Subcutaneous adipose tissue (tissue), 4 donors: ENCODE measurements around the gene KRT72. TPM values are rescaled to one million over a fixed set of nuclear protein-coding genes. Genes with fewer than 3 reads are reported as not detected.

ENCODE experiments used
- CTCF ChIP-seq: fragments of 450-650 bp; IDR thresholded peaks from one replicate; pipeline ENCODE4 v1.5.1; 2016; ENCODE audit warnings: low read depth, mild to moderate bottlenecking, control low read depth, antibody characterized with exemption, moderate library complexity
- total RNA-seq, 4 donors: library from RNA; depleted of rRNA; stranded (reverse); fragments of >200 nt; gene quantifications; one replicate each; pipeline ENCODE4 v1.1.0, GENCODE V29; 2016

Gene KRT72
- total RNA-seq, 4 donors from 2014 or later = not detected

GRCh38 chr12:52629281-52630007 lies 28.2 kb upstream of the KRT72 start:
- TF ChIP-seq CTCF = no peak

- no peak for TF ChIP-seq CTCF
Measured at GRCh38 chr12:52628841-52629240, 27.6 kb upstream of the KRT72 start.

GRCh38 chr12:52628111-52628507 lies 26.8 kb upstream of the KRT72 start:
- no peak for TF ChIP-seq CTCF

- no peak for TF ChIP-seq CTCF
Measured at GRCh38 chr12:52627395-52628110, 26.3 kb upstream of the KRT72 start.

- no peak for TF ChIP-seq CTCF
Measured at GRCh38 chr12:52622349-52622748, 21.1 kb upstream of the KRT72 start.

GRCh38 chr12:52618866-52619265 lies 17.6 kb upstream of the KRT72 start:
- TF ChIP-seq CTCF = no peak

- no peak for TF ChIP-seq CTCF
Measured at GRCh38 chr12:52618216-52618615, 17.0 kb upstream of the KRT72 start, which contains the start of gene KRT73. Gene KRT73 (minus strand): TSS chr12:52618559. CDS start chr12:52618524, 35 bp downstream.
